BJ (cell line): ENCODE results near the gene ABCB1. TPM values are rescaled to one million over a fixed set of nuclear protein-coding genes. Genes with fewer than 3 reads are reported as not detected.
"Not testable (repeated sequence)": the region's sequence is repeated elsewhere in the genome, so short reads cannot be mapped to it uniquely, and the experiment has no call there.

Experiments used
- CTCF ChIA-PET: fragments of 350-600 bp; formaldehyde crosslinking; extraction: SDS; loops from one replicate; lab custom pipeline; 2021; ENCODE audit warnings: antibody characterized with exemption, inconsistent platforms; lab: Yijun Ruan, JAX
- POLR2A ChIA-PET: fragments of 300-600 bp; sonication (Branson Sonifier 250); formaldehyde crosslinking; extraction: SDS; loops from one replicate; lab custom pipeline; 2021; ENCODE audit warnings: antibody characterized with exemption; lab: Charles Lee
- DNase-seq: peaks from one replicate; pipeline ENCODE4 v3.0.0-alpha.2; 2011; ENCODE audit warnings: low read depth
- H3K27me3 ChIP-seq: 2 replicates; pipeline ENCODE4 v1.6.0; 2011; ENCODE audit warnings: low read length; ENCODE audit not compliant: control insufficient read depth, insufficient read depth
- H3K36me3 ChIP-seq: 2 replicates; pipeline ENCODE4 v1.5.1; 2011; ENCODE audit warnings: low read length; ENCODE audit not compliant: control insufficient read depth, insufficient read depth
- H3K4me3 ChIP-seq: 2 replicates; pipeline ENCODE4 v1.5.1; 2011; ENCODE audit warnings: low read depth, mild to moderate bottlenecking, control low read depth, low read length
- CTCF ChIP-seq: IDR thresholded peaks from 2 replicates; pipeline ENCODE4 v1.5.1; 2011; ENCODE audit warnings: low read depth, mild to moderate bottlenecking, control low read depth, inconsistent platforms, low read length, moderate library complexity; ENCODE audit not compliant: insufficient read depth
- polyA plus RNA-seq: library from polyadenylated mRNA; depleted of rRNA; stranded (reverse); fragments of >200 nt; gene quantifications from 2 replicates; pipeline ENCODE4 v1.2.3, GENCODE V29; 2011

Gene ABCB1
- polyA plus RNA-seq, 1 experiment = 0.25 TPM

- ChIA-PET CTCF (no interaction called here), POLR2A (no interaction called here)
- no peak for TF ChIP-seq CTCF
- H3K27me3 ChIP-seq = no peaks in the 10 kb centered on the region
- no peak overlapping the region for H3K4me3 ChIP-seq
- H3K36me3 ChIP-seq = no peaks in the 10 kb centered on the region
- DNase-seq = no peak
These were observed 11.1 kb downstream of the ABCB1 start for GRCh38 chr7:87589631-87590030.

GRCh38 chr7:87581723-87582122, 19.0 kb downstream of the ABCB1 start:
- POLR2A ChIA-PET = no interaction called here
- H3K4me3 ChIP-seq = no peak overlapping the region
- TF ChIP-seq CTCF = no peak

GRCh38 chr7:87580636-87581035, 20.0 kb downstream of the ABCB1 start:
- POLR2A ChIA-PET = no interaction called here
- no peak for DNase-seq
- H3K36me3 ChIP-seq = no peaks in the 10 kb centered on the region
- no peak for TF ChIP-seq CTCF
- H3K27me3 ChIP-seq = no peaks in the 10 kb centered on the region
- CTCF ChIA-PET = no interaction called here
- H3K4me3 ChIP-seq = no peak overlapping the region

More at GRCh38 chr7:87581723-87582122, 19.0 kb downstream of the ABCB1 start:
- CTCF ChIA-PET = no interaction called here
- DNase-seq = no peak
- no peaks in the 10 kb centered on the region for H3K36me3 ChIP-seq
- no peaks in the 10 kb centered on the region for H3K27me3 ChIP-seq

GRCh38 chr7:87575521-87575920, 25.2 kb downstream of the ABCB1 start:
- CTCF ChIA-PET = interaction anchor here (0.6 to 1.4 kb wide), 2 partner anchors 8 to 297 kb away, joined by 3 to 4 read pairs; no protein-coding TSS in a partner anchor
- POLR2A ChIA-PET = no interaction called here
- Histone ChIP-seq H3K4me3 (no peak overlapping the region), H3K27me3 (no peaks in the 10 kb centered on the region), H3K36me3 (no peaks in the 10 kb centered on the region)
- DNase-seq = no peak
- TF ChIP-seq CTCF = no peak

GRCh38 chr7:87574630-87575029, 26.1 kb downstream of the ABCB1 start:
- ChIA-PET CTCF (interaction anchor here (1.4 kb wide), 1 partner anchor 9 kb away, joined by 4 read pairs; no protein-coding TSS in a partner anchor), POLR2A (no interaction called here)
- TF ChIP-seq CTCF = no peak
- no peaks in the 10 kb centered on the region for H3K36me3 ChIP-seq
- DNase-seq = peak; percentile 24
- no peaks in the 10 kb centered on the region for H3K27me3 ChIP-seq
- no peak overlapping the region for H3K4me3 ChIP-seq

GRCh38 chr7:87572513-87572912, 28.2 kb downstream of the ABCB1 start:
- H3K36me3 ChIP-seq, POLR2A ChIA-PET, H3K27me3 ChIP-seq, CTCF ChIA-PET, H3K4me3 ChIP-seq, DNase-seq: not testable (repeated sequence)
